Central memory CD8-positive, alpha-beta T cell (primary cell): ENCODE results near the gene STH.

Experiments used
- ATAC-seq: fragments of 150-1000 bp; cut with Tn5 transposase; replicated peaks from 2 replicates; pipeline ENCODE4 v1.10.0; 2022; ENCODE audit warnings: mild to moderate bottlenecking, moderate FRiP score, moderate number of reproducible peaks; ENCODE audit not compliant: poor library complexity, severe bottlenecking; ENCODE audit errors: extremely low read depth
- DNase-seq, 2 donors: peaks; one replicate each; pipeline ENCODE4 v3.0.0; 2021; ENCODE audit warnings: low spot score in 2 of 2
- H3K27ac Mint-ChIP-seq: one replicate; pipeline ENCODE4 v1.8.0; 2022; ENCODE audit warnings: low read depth, mild to moderate bottlenecking, moderate library complexity, mixed read lengths
- H3K27me3 Mint-ChIP-seq: one replicate; pipeline ENCODE4 v1.8.0; 2022; ENCODE audit warnings: mixed read lengths
- H3K36me3 Mint-ChIP-seq: one replicate; pipeline ENCODE4 v1.8.0; 2022; ENCODE audit warnings: mild to moderate bottlenecking, moderate library complexity, mixed read lengths; ENCODE audit not compliant: insufficient read depth
- H3K4me1 Mint-ChIP-seq: one replicate; pipeline ENCODE4 v1.8.0; 2022; ENCODE audit warnings: mixed read lengths
- H3K4me3 Mint-ChIP-seq: one replicate; pipeline ENCODE4 v1.8.0; 2022; ENCODE audit warnings: mild to moderate bottlenecking, moderate library complexity, mixed read lengths
- H3K9me3 Mint-ChIP-seq: one replicate; pipeline ENCODE4 v1.8.0; 2022; ENCODE audit warnings: mixed read lengths

The STH gene

GRCh38 chr17:46042246-46042645 is 43.2 kb downstream of the STH start:
- DNase-seq (no peak), ATAC-seq (no peak)
- Mint-ChIP-seq H3K4me1 (peaks cover 35% of the 10 kb centered on the region), H3K4me3 (no peak overlapping the region), H3K27ac (peak overlapping the region; percentile 44), H3K36me3 (peaks cover 68% of the 10 kb centered on the region), H3K9me3 (no peaks in the 10 kb centered on the region), H3K27me3 (no peaks in the 10 kb centered on the region)

- Mint-ChIP-seq H3K9me3 (no peaks in the 10 kb centered on the region), H3K4me3 (no peak overlapping the region), H3K27me3 (no peaks in the 10 kb centered on the region), H3K27ac (no peak overlapping the region), H3K36me3 (peaks cover 64% of the 10 kb centered on the region), H3K4me1 (peaks cover 32% of the 10 kb centered on the region)
- ATAC-seq (no peak), DNase-seq (no peak)
Measured at GRCh38 chr17:46042925-46043324, 43.9 kb downstream of the STH start.

- DNase-seq (no peak), ATAC-seq (no peak)
- Mint-ChIP-seq H3K27ac (peak overlapping the region; percentile 61), H3K4me1 (peaks cover 26% of the 10 kb centered on the region), H3K36me3 (peaks cover 63% of the 10 kb centered on the region), H3K27me3 (no peaks in the 10 kb centered on the region), H3K9me3 (no peaks in the 10 kb centered on the region), H3K4me3 (no peak overlapping the region)
Measured at GRCh38 chr17:46043606-46044005, 44.6 kb downstream of the STH start.

GRCh38 chr17:46044286-46044928 is 45.4 kb downstream of the STH start:
- Mint-ChIP-seq H3K4me3 (no peak overlapping the region), H3K9me3 (no peaks in the 10 kb centered on the region), H3K27me3 (no peaks in the 10 kb centered on the region), H3K36me3 (peaks cover 59% of the 10 kb centered on the region), H3K4me1 (peaks cover 26% of the 10 kb centered on the region), H3K27ac (peak overlapping the region; percentile 61)
- ATAC-seq (peak; percentile 56), DNase-seq (peak in 1 of 2 donors; percentile 34)

- DNase-seq = no peak
- Mint-ChIP-seq H3K27me3 (no peaks in the 10 kb centered on the region), H3K9me3 (no peaks in the 10 kb centered on the region), H3K36me3 (peaks cover 59% of the 10 kb centered on the region), H3K4me3 (no peak overlapping the region), H3K4me1 (peaks cover 26% of the 10 kb centered on the region), H3K27ac (peak overlapping the region; percentile 61)
- no peak for ATAC-seq
Measured at GRCh38 chr17:46044989-46045388, 45.9 kb downstream of the STH start.

- Mint-ChIP-seq H3K4me3 (no peak overlapping the region), H3K27ac (no peak overlapping the region), H3K36me3 (peaks cover 62% of the 10 kb centered on the region), H3K27me3 (no peaks in the 10 kb centered on the region), H3K4me1 (peaks cover 23% of the 10 kb centered on the region), H3K9me3 (no peaks in the 10 kb centered on the region)
- DNase-seq (no peak), ATAC-seq (no peak)
Measured at GRCh38 chr17:46045639-46046038, 46.6 kb downstream of the STH start.

- DNase-seq (no peak), ATAC-seq (no peak)
- no peaks in the 10 kb centered on the region for H3K27me3 Mint-ChIP-seq
- H3K27ac Mint-ChIP-seq = no peak overlapping the region
- H3K9me3 Mint-ChIP-seq = no peaks in the 10 kb centered on the region
- H3K4me3 Mint-ChIP-seq = no peak overlapping the region
- H3K4me1 Mint-ChIP-seq = peaks cover 25% of the 10 kb centered on the region
- H3K36me3 Mint-ChIP-seq = peaks cover 67% of the 10 kb centered on the region
Measured at GRCh38 chr17:46046957-46047356, 47.9 kb downstream of the STH start.

- H3K27ac Mint-ChIP-seq = no peak overlapping the region
- no peaks in the 10 kb centered on the region for H3K27me3 Mint-ChIP-seq
- H3K4me1 Mint-ChIP-seq = peaks cover 30% of the 10 kb centered on the region
- no peak overlapping the region for H3K4me3 Mint-ChIP-seq
- H3K36me3 Mint-ChIP-seq = peaks cover 70% of the 10 kb centered on the region
- ATAC-seq = no peak
- DNase-seq = no peak
- H3K9me3 Mint-ChIP-seq = no peaks in the 10 kb centered on the region
Measured at GRCh38 chr17:46047398-46047797, 48.3 kb downstream of the STH start.

GRCh38 chr17:46047856-46048255 is 48.8 kb downstream of the STH start:
- Mint-ChIP-seq H3K4me1 (peaks cover 30% of the 10 kb centered on the region), H3K27me3 (no peaks in the 10 kb centered on the region), H3K4me3 (no peak overlapping the region), H3K27ac (no peak overlapping the region), H3K9me3 (no peaks in the 10 kb centered on the region), H3K36me3 (peaks cover 73% of the 10 kb centered on the region)
- ATAC-seq (no peak), DNase-seq (no peak)
